Caco-2 (cell line): ENCODE data around the gene AMOTL2. TPM values are rescaled to one million over a fixed set of nuclear protein-coding genes. Genes with fewer than 3 reads are reported as not detected.

ENCODE experiments used
- BruUV-seq: library from RNA; stranded (reverse); fragments of 400-500 nt; replicated peaks from 2 replicates; lab custom pipeline; 2021; lab: Mats Ljungman, UMichigan
- CTCF ChIA-PET: fragments of 300-600 bp; sonication (Branson Sonifier 250); formaldehyde crosslinking; loops from one replicate; lab custom pipeline; 2022; ENCODE audit warnings: antibody characterized with exemption; lab: Charles Lee
- POLR2A ChIA-PET: fragments of 300-600 bp; sonication (Branson Sonifier 250); formaldehyde crosslinking; loops from one replicate; lab custom pipeline; 2022; ENCODE audit warnings: antibody characterized with exemption; lab: Charles Lee
- DNase-seq, 2 experiments: peaks; one replicate each; pipeline versions ENCODE4 v3.0.0 to v3.0.0-alpha.2; 2020 to 2022
- H3K27me3 ChIP-seq: replicated peaks from 2 replicates; pipeline ENCODE4 v1.6.0; 2011; ENCODE audit warnings: low read length; ENCODE audit not compliant: control insufficient read depth, insufficient read depth
- H3K36me3 ChIP-seq: 2 replicates; pipeline ENCODE4 v1.5.1; 2011; ENCODE audit warnings: low read length; ENCODE audit not compliant: control insufficient read depth, insufficient read depth
- H3K4me1 ChIP-seq: fragments of 250-450 bp; sonication (Bioruptor Pico); 2 replicates; pipeline ENCODE4 v1.5.1; 2020; ENCODE audit warnings: mild to moderate bottlenecking
- H3K4me3 ChIP-seq: 2 replicates; pipeline ENCODE4 v1.5.1; 2011; ENCODE audit warnings: low read depth, mild to moderate bottlenecking, control low read depth, low read length
- H3K9me3 ChIP-seq: fragments of 250-450 bp; sonication (Bioruptor Pico); 2 replicates; pipeline ENCODE4 v1.5.1; 2020; ENCODE audit warnings: mild to moderate bottlenecking, moderate library complexity
- H3K27ac Mint-ChIP-seq: one replicate; pipeline ENCODE4 v1.8.0; 2022; ENCODE audit warnings: mixed read lengths; ENCODE audit not compliant: unreplicated experiment
- H3K27me3 Mint-ChIP-seq: one replicate; pipeline ENCODE4 v1.8.0; 2022; ENCODE audit warnings: mixed read lengths; ENCODE audit not compliant: insufficient read depth, unreplicated experiment
- H3K36me3 Mint-ChIP-seq: one replicate; pipeline ENCODE4 v1.8.0; 2022; ENCODE audit warnings: mild to moderate bottlenecking, mixed read lengths; ENCODE audit not compliant: insufficient read depth, unreplicated experiment
- H3K4me1 Mint-ChIP-seq: one replicate; pipeline ENCODE4 v1.8.0; 2022; ENCODE audit warnings: low read depth, mixed read lengths; ENCODE audit not compliant: unreplicated experiment
- H3K4me3 Mint-ChIP-seq: one replicate; pipeline ENCODE4 v1.8.0; 2022; ENCODE audit warnings: mild to moderate bottlenecking, moderate library complexity, mixed read lengths; ENCODE audit not compliant: unreplicated experiment
- H3K9me3 Mint-ChIP-seq: one replicate; pipeline ENCODE4 v1.8.0; 2022; ENCODE audit warnings: mixed read lengths; ENCODE audit not compliant: unreplicated experiment
- CTCF ChIP-seq, 2 experiments: fragments of 200-600 bp in 1 of 2; IDR thresholded peaks; 1 replicate in 1 of 2; 2 replicates in 1 of 2; pipeline versions ENCODE4 v1.5.1 to v1.8.0; 2011 to 2022; ENCODE audit warnings: antibody characterized with exemption in 1 of 2, control low read depth in 1 of 2, inconsistent platforms in 1 of 2, low read depth in 1 of 2, low read length in 1 of 2, mild to moderate bottlenecking in 1 of 2, moderate library complexity in 1 of 2; ENCODE audit not compliant: insufficient read depth in 1 of 2, severe bottlenecking in 1 of 2, unreplicated experiment in 1 of 2
- intact Hi-C: fragments of 100-400 bp; cut with micrococcal nuclease; formaldehyde crosslinking; loops from one replicate; pipeline ENCODE4 v1.10.0; 2022; ENCODE audit not compliant: unreplicated experiment
- total RNA-seq: library from RNA; stranded (reverse); gene quantifications from 2 replicates; pipeline ENCODE4 v1.2.3, GENCODE V29; 2022

The AMOTL2 gene
- total RNA-seq, 1 experiment from 2014 or later: 271 TPM

GRCh38 chr3:134348524-134348923, 25.7 kb downstream of the AMOTL2 start:
- H3K4me1 Mint-ChIP-seq: peaks cover 60% of the 10 kb centered on the region
- TF ChIP-seq CTCF (IDR thresholded peaks at IDR 0.05; ENCODE audit: insufficient read depth in 1 of 2, low read depth in 1 of 2, low read length in 1 of 2, severe bottlenecking in 1 of 2, unreplicated experiment in 1 of 2): no peak
- peaks cover 54% of the 10 kb centered on the region for H3K36me3 Mint-ChIP-seq
- POLR2A ChIA-PET: interaction anchor here (1.1 kb wide), 1 partner anchor 16 kb away, joined by 4 read pairs; no protein-coding TSS in a partner anchor
- Histone ChIP-seq H3K4me1 (peaks cover 59% of the 10 kb centered on the region), H3K27me3 (no peaks in the 10 kb centered on the region), H3K4me3 (no peak overlapping the region), H3K36me3 (no peaks in the 10 kb centered on the region), H3K9me3 (peaks cover 16% of the 10 kb centered on the region)
- H3K4me3 Mint-ChIP-seq: no peak overlapping the region
- CTCF ChIA-PET: no interaction called here
- peaks cover 11% of the 10 kb centered on the region for H3K9me3 Mint-ChIP-seq
- H3K27me3 Mint-ChIP-seq: no peaks in the 10 kb centered on the region
- no TSS peak for BruUV-seq
- intact Hi-C loops: no loop called here
- peak in 1 of 2 experiments; percentile 34 for DNase-seq
- peak overlapping the region; percentile 65 for H3K27ac Mint-ChIP-seq

- Mint-ChIP-seq H3K9me3 (peaks cover 11% of the 10 kb centered on the region), H3K36me3 (peaks cover 45% of the 10 kb centered on the region), H3K27me3 (no peaks in the 10 kb centered on the region), H3K27ac (no peak overlapping the region), H3K4me1 (peaks cover 51% of the 10 kb centered on the region), H3K4me3 (no peak overlapping the region)
- TF ChIP-seq CTCF (IDR thresholded peaks at IDR 0.05; ENCODE audit: insufficient read depth in 1 of 2, low read depth in 1 of 2, low read length in 1 of 2, severe bottlenecking in 1 of 2, unreplicated experiment in 1 of 2): no peak
- intact Hi-C loops: no loop called here
- no TSS peak for BruUV-seq
- H3K9me3 ChIP-seq: peaks cover 16% of the 10 kb centered on the region
- no peaks in the 10 kb centered on the region for H3K27me3 ChIP-seq
- H3K4me3 ChIP-seq: no peak overlapping the region
- POLR2A ChIA-PET: interaction anchor here (0.6 to 1.1 kb wide), 2 partner anchors 9 to 17 kb away, joined by 3 to 4 read pairs; no protein-coding TSS in a partner anchor
- DNase-seq: peak in 1 of 2 experiments; percentile 37
- H3K4me1 ChIP-seq: peaks cover 49% of the 10 kb centered on the region
- no peaks in the 10 kb centered on the region for H3K36me3 ChIP-seq
- CTCF ChIA-PET: no interaction called here
Measured at GRCh38 chr3:134347551-134347950, 26.7 kb downstream of the AMOTL2 start.

GRCh38 chr3:134346744-134347143, 27.5 kb downstream of the AMOTL2 start:
- CTCF ChIA-PET: interaction anchor here (0.6 kb wide), 1 partner anchor 37 kb away, joined by 4 read pairs; no protein-coding TSS in a partner anchor
- peaks cover 43% of the 10 kb centered on the region for H3K4me1 Mint-ChIP-seq
- POLR2A ChIA-PET: no interaction called here

More at GRCh38 chr3:134346744-134347143, 27.5 kb downstream of the AMOTL2 start:
- Mint-ChIP-seq H3K4me3 (no peak overlapping the region), H3K9me3 (peaks cover 11% of the 10 kb centered on the region), H3K36me3 (peaks cover 36% of the 10 kb centered on the region), H3K27ac (no peak overlapping the region), H3K27me3 (no peaks in the 10 kb centered on the region)
- intact Hi-C loops: no loop called here
- H3K27me3 ChIP-seq: no peaks in the 10 kb centered on the region
- DNase-seq: peak in 1 of 2 experiments; percentile 6
- no peak for TF ChIP-seq CTCF (IDR thresholded peaks at IDR 0.05; ENCODE audit: insufficient read depth in 1 of 2, low read depth in 1 of 2, low read length in 1 of 2, severe bottlenecking in 1 of 2, unreplicated experiment in 1 of 2)
- H3K36me3 ChIP-seq: no peaks in the 10 kb centered on the region
- H3K4me3 ChIP-seq: no peak overlapping the region
- H3K4me1 ChIP-seq: peaks cover 41% of the 10 kb centered on the region
- H3K9me3 ChIP-seq: peaks cover 16% of the 10 kb centered on the region
- BruUV-seq: no TSS peak
